Measurements from ENCODE around the gene RBL1. TPM values are rescaled to one million over a fixed set of nuclear protein-coding genes. Genes with fewer than 3 reads are reported as not detected.

Gene RBL1
- total RNA-seq, 3 donors from 2014 or later (not counting 1 experiment from before 2014, with no cell fraction given) = 21.0 to 28.4 (median 22.2) TPM

GRCh38 chr20:37123441-37123840 is 27.6 kb upstream of the RBL1 start:
- no peaks in the 10 kb centered on the region for H3K4me1 Mint-ChIP-seq
- no peaks in the 10 kb centered on the region for H3K9me3 Mint-ChIP-seq
- Histone ChIP-seq H3K9me3 (ENCODE audit: control insufficient read depth, insufficient read depth, low read length) (no peaks in the 10 kb centered on the region), H3K36me3 (ENCODE audit: control insufficient read depth, insufficient read depth, low read length) (no peaks in the 10 kb centered on the region), H3K4me3 (ENCODE audit: low read length) (no peak overlapping the region), H3K4me1 (ENCODE audit: control insufficient read depth, insufficient read depth, low read length) (no peaks in the 10 kb centered on the region), H3K27me3 (ENCODE audit: control insufficient read depth, insufficient read depth, low read length) (no peaks in the 10 kb centered on the region), H3K27ac (ENCODE audit: low read length) (no peak overlapping the region)
- H3K27me3 Mint-ChIP-seq (ENCODE audit: low read depth in 2 of 2) = no peaks in the 10 kb centered on the region
- no peak overlapping the region for H3K4me3 Mint-ChIP-seq
- H3K36me3 Mint-ChIP-seq = no peaks in the 10 kb centered on the region
- intact Hi-C loops (cut with micrococcal nuclease) = no loop called here
- ATAC-seq (peak in 1 of 3 donors; percentile 64), DNase-seq (no peak)
- WGBS (ENCODE audit: insufficient coverage) = 76% methylated on average over 3 of the region's 6 CpGs
- TF ChIP-seq, protein P1, sequence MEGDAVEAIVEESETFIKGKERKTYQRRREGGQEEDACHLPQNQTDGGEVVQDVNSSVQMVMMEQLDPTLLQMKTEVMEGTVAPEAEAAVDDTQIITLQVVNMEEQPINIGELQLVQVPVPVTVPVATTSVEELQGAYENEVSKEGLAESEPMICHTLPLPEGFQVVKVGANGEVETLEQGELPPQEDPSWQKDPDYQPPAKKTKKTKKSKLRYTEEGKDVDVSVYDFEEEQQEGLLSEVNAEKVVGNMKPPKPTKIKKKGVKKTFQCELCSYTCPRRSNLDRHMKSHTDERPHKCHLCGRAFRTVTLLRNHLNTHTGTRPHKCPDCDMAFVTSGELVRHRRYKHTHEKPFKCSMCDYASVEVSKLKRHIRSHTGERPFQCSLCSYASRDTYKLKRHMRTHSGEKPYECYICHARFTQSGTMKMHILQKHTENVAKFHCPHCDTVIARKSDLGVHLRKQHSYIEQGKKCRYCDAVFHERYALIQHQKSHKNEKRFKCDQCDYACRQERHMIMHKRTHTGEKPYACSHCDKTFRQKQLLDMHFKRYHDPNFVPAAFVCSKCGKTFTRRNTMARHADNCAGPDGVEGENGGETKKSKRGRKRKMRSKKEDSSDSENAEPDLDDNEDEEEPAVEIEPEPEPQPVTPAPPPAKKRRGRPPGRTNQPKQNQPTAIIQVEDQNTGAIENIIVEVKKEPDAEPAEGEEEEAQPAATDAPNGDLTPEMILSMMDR (IDR thresholded peaks at IDR 0.05) = no peak
- no peak overlapping the region for H3K27ac Mint-ChIP-seq

DNA sequence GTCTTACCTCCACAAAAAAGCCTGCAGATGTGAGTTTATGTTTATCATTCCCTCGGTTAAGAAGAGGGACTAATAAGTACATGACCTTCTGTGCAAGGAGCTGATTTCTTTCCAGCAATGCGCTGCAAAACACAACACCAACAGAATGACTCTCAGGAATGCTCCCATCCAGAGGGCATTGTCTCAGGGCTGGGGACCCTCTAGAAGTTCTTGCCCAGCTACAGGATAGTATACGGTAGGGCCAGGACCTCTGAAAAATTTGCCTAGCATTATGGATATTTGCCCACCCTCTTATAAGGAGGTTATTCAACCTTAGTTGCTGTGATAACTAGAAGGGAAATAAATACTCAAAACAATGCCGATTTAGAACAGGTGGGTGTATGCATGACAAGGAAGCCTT is 24.7 kb upstream of the RBL1 start:
- DNase-seq (no peak), ATAC-seq (no peak)
- no peak overlapping the region for H3K27ac ChIP-seq (ENCODE audit: low read length)
- TF ChIP-seq, protein P1 (IDR thresholded peaks at IDR 0.05) = no peak
- H3K9me3 Mint-ChIP-seq = no peaks in the 10 kb centered on the region
- intact Hi-C loops (cut with micrococcal nuclease) = no loop called here
- no peaks in the 10 kb centered on the region for H3K9me3 ChIP-seq (ENCODE audit: control insufficient read depth, insufficient read depth, low read length)
- no peaks in the 10 kb centered on the region for H3K36me3 Mint-ChIP-seq
- H3K4me3 Mint-ChIP-seq = no peak overlapping the region
- no peaks in the 10 kb centered on the region for H3K4me1 Mint-ChIP-seq
- WGBS (ENCODE audit: insufficient coverage) = 95% methylated on average over 3 of the region's 4 CpGs
- no peaks in the 10 kb centered on the region for H3K27me3 Mint-ChIP-seq (ENCODE audit: low read depth in 2 of 2)
- H3K27ac Mint-ChIP-seq = no peak overlapping the region
- H3K4me1 ChIP-seq (ENCODE audit: control insufficient read depth, insufficient read depth, low read length) = no peaks in the 10 kb centered on the region
- no peak overlapping the region for H3K4me3 ChIP-seq (ENCODE audit: low read length)
- H3K27me3 ChIP-seq (ENCODE audit: control insufficient read depth, insufficient read depth, low read length) = no peaks in the 10 kb centered on the region
- no peaks in the 10 kb centered on the region for H3K36me3 ChIP-seq (ENCODE audit: control insufficient read depth, insufficient read depth, low read length)

DNA sequence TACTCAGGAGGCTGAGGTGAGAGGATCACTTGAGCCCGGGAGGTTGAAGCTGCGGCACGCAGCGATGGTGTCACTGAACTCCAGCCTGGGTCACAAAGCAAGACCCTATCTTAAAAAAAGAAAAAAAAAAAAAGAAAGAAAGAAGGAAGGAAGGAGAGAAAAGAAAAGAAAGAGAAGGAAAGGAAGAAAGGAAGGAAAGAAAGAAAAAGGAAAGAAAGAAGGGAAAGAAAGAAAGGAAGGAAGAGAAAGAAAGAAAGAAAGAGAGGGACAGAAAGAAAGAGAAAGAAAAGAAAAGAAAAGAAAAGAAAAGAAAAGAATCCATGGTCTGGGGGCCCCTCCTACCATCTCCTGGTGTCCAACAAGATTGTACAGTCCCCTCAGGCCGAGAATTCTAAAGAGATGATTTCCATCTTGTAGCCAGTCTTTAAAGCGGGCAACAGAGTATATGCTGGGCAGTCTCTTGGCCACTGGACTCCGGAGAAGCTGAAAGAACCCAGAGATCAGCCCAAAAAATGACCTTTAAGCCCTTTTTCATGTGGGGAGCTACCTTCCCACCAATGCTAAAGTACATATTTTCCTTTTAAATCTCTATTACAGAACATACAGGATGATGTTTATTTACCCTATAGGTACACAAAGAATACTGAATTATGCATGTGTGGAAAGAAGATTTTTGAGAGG is 23.7 kb upstream of the RBL1 start:
- no peaks in the 10 kb centered on the region for H3K27me3 ChIP-seq (ENCODE audit: control insufficient read depth, insufficient read depth, low read length)
- DNase-seq (no peak), ATAC-seq (no peak)
- intact Hi-C loops (cut with micrococcal nuclease) = no loop called here
- no peaks in the 10 kb centered on the region for H3K4me1 ChIP-seq (ENCODE audit: control insufficient read depth, insufficient read depth, low read length)
- no peaks in the 10 kb centered on the region for H3K9me3 ChIP-seq (ENCODE audit: control insufficient read depth, insufficient read depth, low read length)
- 97% methylated on average over 7 of the region's 7 CpGs for WGBS (ENCODE audit: insufficient coverage)
- no peaks in the 10 kb centered on the region for H3K27me3 Mint-ChIP-seq (ENCODE audit: low read depth in 2 of 2)
- H3K36me3 ChIP-seq (ENCODE audit: control insufficient read depth, insufficient read depth, low read length) = no peaks in the 10 kb centered on the region
- no peak overlapping the region for H3K27ac Mint-ChIP-seq
- H3K4me3 ChIP-seq (ENCODE audit: low read length) = no peak overlapping the region
- H3K9me3 Mint-ChIP-seq = no peaks in the 10 kb centered on the region
- no peak overlapping the region for H3K27ac ChIP-seq (ENCODE audit: low read length)
- TF ChIP-seq, protein P1 (IDR thresholded peaks at IDR 0.05) = no peak
- no peaks in the 10 kb centered on the region for H3K4me1 Mint-ChIP-seq
- no peaks in the 10 kb centered on the region for H3K36me3 Mint-ChIP-seq
- H3K4me3 Mint-ChIP-seq = no peak overlapping the region

- no peaks in the 10 kb centered on the region for H3K4me1 Mint-ChIP-seq
- no peak overlapping the region for H3K4me3 Mint-ChIP-seq
- WGBS (ENCODE audit: insufficient coverage) = 97% methylated on average over 8 of the region's 8 CpGs
- no peak for DNase-seq
- no peaks in the 10 kb centered on the region for H3K9me3 ChIP-seq (ENCODE audit: control insufficient read depth, insufficient read depth, low read length)
- H3K27me3 Mint-ChIP-seq (ENCODE audit: low read depth in 2 of 2) = no peaks in the 10 kb centered on the region
- H3K36me3 Mint-ChIP-seq = no peaks in the 10 kb centered on the region
- H3K9me3 Mint-ChIP-seq = no peaks in the 10 kb centered on the region
- no peaks in the 10 kb centered on the region for H3K4me1 ChIP-seq (ENCODE audit: control insufficient read depth, insufficient read depth, low read length)
- H3K27ac ChIP-seq (ENCODE audit: low read length) = no peak overlapping the region
- no peak overlapping the region for H3K4me3 ChIP-seq (ENCODE audit: low read length)
- H3K36me3 ChIP-seq (ENCODE audit: control insufficient read depth, insufficient read depth, low read length) = no peaks in the 10 kb centered on the region
- H3K27ac Mint-ChIP-seq = no peak overlapping the region
- no peaks in the 10 kb centered on the region for H3K27me3 ChIP-seq (ENCODE audit: control insufficient read depth, insufficient read depth, low read length)
- TF ChIP-seq, protein P1 (IDR thresholded peaks at IDR 0.05) = no peak
- intact Hi-C loops (cut with micrococcal nuclease) = no loop called here
- ATAC-seq = no peak
These were observed 18.2 kb upstream of the RBL1 start for GRCh38 chr20:37114012-37114411.
